HEK293 (cell line): ENCODE measurements around the gene MEIOC.
A peak's percentile ranks its signal among the peaks of the same experiment; 100 is the strongest.

Experiments
- BCL11A ChIP-seq: fragments of 450-650 bp; formaldehyde crosslinking; IDR thresholded peaks from 2 replicates; pipeline ENCODE4 v1.5.1; 2016; ENCODE audit warnings: low read depth, missing biosample characterization, missing genetic modification characterization
- SP3 ChIP-seq: fragments of 450-650 bp; formaldehyde crosslinking; IDR thresholded peaks from 2 replicates; pipeline ENCODE4 v1.5.1; 2016; ENCODE audit warnings: missing biosample characterization, missing genetic modification characterization
- WT1 ChIP-seq: fragments of 450-650 bp; formaldehyde crosslinking; IDR thresholded peaks from 2 replicates; pipeline ENCODE4 v1.5.1; 2016; ENCODE audit warnings: missing biosample characterization, missing genetic modification characterization
- YY2 ChIP-seq: fragments of 450-650 bp; formaldehyde crosslinking; IDR thresholded peaks from 2 replicates; pipeline ENCODE4 v1.5.1; 2016; ENCODE audit warnings: missing biosample characterization, missing genetic modification characterization
- ZBTB21 ChIP-seq: fragments of 450-650 bp; formaldehyde crosslinking; IDR thresholded peaks from 2 replicates; pipeline ENCODE4 v1.5.1; 2017; ENCODE audit warnings: missing biosample characterization, missing genetic modification characterization
- ZBTB7A ChIP-seq: fragments of 450-650 bp; formaldehyde crosslinking; IDR thresholded peaks from 2 replicates; pipeline ENCODE4 v1.5.1; 2016; ENCODE audit warnings: low read depth, missing biosample characterization, missing genetic modification characterization
- ZFHX2 ChIP-seq: fragments of 450-650 bp; formaldehyde crosslinking; conservative IDR thresholded peaks from 2 replicates; pipeline ENCODE4 v1.5.1; 2016; ENCODE audit warnings: missing biosample characterization, missing genetic modification characterization
- ZNF148 ChIP-seq: fragments of 450-650 bp; formaldehyde crosslinking; IDR thresholded peaks from 2 replicates; pipeline ENCODE4 v1.5.0; 2017; ENCODE audit warnings: missing biosample characterization, missing genetic modification characterization, borderline replicate concordance
- ZNF23 ChIP-seq: fragments of 450-650 bp; formaldehyde crosslinking; IDR thresholded peaks from 2 replicates; pipeline ENCODE4 v1.5.1; 2016; ENCODE audit warnings: missing biosample characterization, missing genetic modification characterization, borderline replicate concordance
- ZNF266 ChIP-seq: fragments of 450-650 bp; formaldehyde crosslinking; IDR thresholded peaks from 2 replicates; pipeline ENCODE4 v1.5.1; 2016; ENCODE audit warnings: missing biosample characterization, missing genetic modification characterization, low read depth
- ZNF280C ChIP-seq: fragments of 450-650 bp; formaldehyde crosslinking; IDR thresholded peaks from 2 replicates; pipeline ENCODE4 v1.5.1; 2016; ENCODE audit warnings: missing biosample characterization, missing genetic modification characterization
- ZNF302 ChIP-seq: fragments of 450-650 bp; formaldehyde crosslinking; IDR thresholded peaks from 2 replicates; pipeline ENCODE4 v1.5.1; 2016; ENCODE audit warnings: missing biosample characterization, missing genetic modification characterization, low read depth
- ZNF311 ChIP-seq: fragments of 450-650 bp; formaldehyde crosslinking; IDR thresholded peaks from 2 replicates; pipeline ENCODE4 v1.5.1; 2017; ENCODE audit warnings: missing biosample characterization, missing genetic modification characterization, borderline replicate concordance
- ZNF324 ChIP-seq: fragments of 450-650 bp; formaldehyde crosslinking; IDR thresholded peaks from 2 replicates; pipeline ENCODE4 v1.5.1; 2016; ENCODE audit warnings: missing biosample characterization, missing genetic modification characterization
- ZNF350 ChIP-seq: fragments of 450-650 bp; formaldehyde crosslinking; IDR thresholded peaks from 2 replicates; pipeline ENCODE4 v1.5.0; 2017; ENCODE audit warnings: missing biosample characterization, mild to moderate bottlenecking, missing genetic modification characterization
- ZNF394 ChIP-seq: fragments of 450-650 bp; formaldehyde crosslinking; IDR thresholded peaks from 2 replicates; pipeline ENCODE4 v1.5.1; 2016; ENCODE audit warnings: missing biosample characterization, missing genetic modification characterization, mild to moderate bottlenecking, moderate library complexity, borderline replicate concordance
- ZNF513 ChIP-seq: fragments of 450-650 bp; IDR thresholded peaks from 2 replicates; pipeline ENCODE4 v1.5.1; 2018; ENCODE audit warnings: missing biosample characterization, missing genetic modification characterization
- ZNF558 ChIP-seq: fragments of 450-650 bp; formaldehyde crosslinking; IDR thresholded peaks from 2 replicates; pipeline ENCODE4 v1.5.1; 2016; ENCODE audit warnings: missing biosample characterization, missing genetic modification characterization
- ZNF571 ChIP-seq: fragments of 450-650 bp; formaldehyde crosslinking; IDR thresholded peaks from 2 replicates; pipeline ENCODE4 v1.5.0; 2017; ENCODE audit warnings: missing biosample characterization, missing genetic modification characterization
- ZNF585B ChIP-seq: fragments of 450-650 bp; formaldehyde crosslinking; IDR thresholded peaks from 2 replicates; pipeline ENCODE4 v1.5.1; 2016; ENCODE audit warnings: missing biosample characterization, missing genetic modification characterization
- ZNF596 ChIP-seq: fragments of 450-650 bp; IDR thresholded peaks from 2 replicates; pipeline ENCODE4 v1.5.0; 2018; ENCODE audit warnings: missing biosample characterization, mild to moderate bottlenecking, missing genetic modification characterization, moderate library complexity
- ZNF610 ChIP-seq: fragments of 450-650 bp; formaldehyde crosslinking; IDR thresholded peaks from 2 replicates; pipeline ENCODE4 v1.5.1; 2016; ENCODE audit warnings: missing biosample characterization, missing genetic modification characterization, borderline replicate concordance
- ZNF623 ChIP-seq: fragments of 450-650 bp; formaldehyde crosslinking; IDR thresholded peaks from 2 replicates; pipeline ENCODE4 v1.5.1; 2016; ENCODE audit warnings: missing biosample characterization, missing genetic modification characterization
- ZNF624 ChIP-seq: fragments of 450-650 bp; formaldehyde crosslinking; IDR thresholded peaks from 2 replicates; pipeline ENCODE4 v1.5.1; 2017; ENCODE audit warnings: missing biosample characterization, missing genetic modification characterization
- ZNF664 ChIP-seq: fragments of 450-650 bp; formaldehyde crosslinking; IDR thresholded peaks from 2 replicates; pipeline ENCODE4 v1.5.1; 2016; ENCODE audit warnings: missing biosample characterization, missing genetic modification characterization
- ZSCAN4 ChIP-seq: fragments of 450-650 bp; formaldehyde crosslinking; IDR thresholded peaks from 2 replicates; pipeline ENCODE4 v1.5.1; 2017; ENCODE audit warnings: missing biosample characterization, missing genetic modification characterization
- ZXDB ChIP-seq: fragments of 450-650 bp; formaldehyde crosslinking; IDR thresholded peaks from 2 replicates; pipeline ENCODE4 v1.5.1; 2016; ENCODE audit warnings: missing biosample characterization, missing genetic modification characterization
- TF ChIP-seq, protein P1 (sequence below): fragments of 450-650 bp; formaldehyde crosslinking; IDR thresholded peaks from 2 replicates; pipeline ENCODE4 v1.5.1; 2016; ENCODE audit warnings: missing biosample characterization, missing genetic modification characterization
- TF ChIP-seq, protein P2 (sequence below): fragments of 450-650 bp; formaldehyde crosslinking; IDR thresholded peaks from 2 replicates; pipeline ENCODE4 v1.5.1; 2016; ENCODE audit warnings: missing biosample characterization, missing genetic modification characterization

Gene MEIOC

DNA sequence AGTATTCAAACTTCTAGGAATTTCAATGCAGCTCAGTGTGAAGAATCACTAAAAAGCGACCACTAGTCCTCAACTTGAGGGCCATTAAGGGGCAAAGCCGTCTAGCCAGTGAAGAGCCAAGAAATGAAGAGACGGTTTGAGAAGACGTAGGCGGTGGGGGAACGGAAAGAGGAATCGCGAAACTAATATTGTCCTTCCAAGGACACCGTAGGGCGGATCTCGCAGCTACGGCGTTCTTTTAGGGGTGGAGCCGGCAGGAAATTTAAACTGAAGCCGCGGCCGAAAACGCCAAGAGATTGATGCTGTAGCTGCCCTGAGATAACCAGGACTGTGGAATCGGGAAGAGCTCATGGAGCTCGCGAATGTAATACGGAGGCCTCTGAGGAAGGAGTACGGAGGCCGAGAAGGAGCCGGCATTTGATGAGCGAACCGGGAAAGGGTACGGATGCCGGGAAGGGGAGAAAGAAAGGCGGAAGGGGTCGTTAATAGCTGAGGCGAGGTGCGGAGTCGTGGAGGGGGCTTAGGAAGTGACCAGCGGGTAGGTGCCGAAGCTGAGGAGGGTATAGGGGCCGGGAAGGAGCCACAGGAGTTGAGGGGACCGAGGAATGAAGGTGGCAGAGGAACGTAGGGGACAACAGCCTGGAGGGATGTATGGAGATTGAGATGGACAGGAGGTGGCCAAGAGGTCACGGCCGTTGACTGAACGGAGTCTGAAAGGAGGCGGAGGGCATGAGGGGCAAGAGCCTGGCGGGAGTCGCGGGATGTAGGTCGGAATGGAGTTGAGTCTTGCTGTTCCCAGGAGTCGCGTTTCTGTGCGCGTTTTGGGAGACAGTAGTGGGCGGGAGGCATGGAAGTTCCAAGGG is 52.4 kb downstream of the MEIOC start, which contains the start of gene DBF4B (continued):
- TF ChIP-seq ZNF148 (tag by site-specific recombination) (0 out of 2 replicates have a peak, but pooled peaks have one; percentile 42), ZXDB (tag by site-specific recombination) (peak; percentile 77), ZNF513 (no peak), ZNF610 (tag by site-specific recombination) (0 out of 2 replicates have a peak, but pooled peaks have one; percentile 53), ZNF23 (tag by site-specific recombination) (no peak), ZFHX2 (peak; percentile 93), ZNF585B (tag by site-specific recombination) (no peak), ZNF394 (tag by site-specific recombination) (peak; percentile 67), SP3 (tag by site-specific recombination) (peak; percentile 88), ZNF350 (tag by site-specific recombination) (peak; percentile 100), ZNF324 (tag by site-specific recombination) (peak; percentile 68; the same call in 1 of the 2 replicates), ZNF664 (tag by site-specific recombination) (no peak; the same call in 1 of the 2 replicates), ZBTB21 (tag by site-specific recombination) (peak; percentile 57; the same call in 1 of the 2 replicates), ZNF280C (tag by site-specific recombination) (no peak), ZNF623 (no peak), ZNF558 (tag by site-specific recombination) (peak; percentile 69; the same call in 1 of the 2 replicates), ZNF302 (tag by site-specific recombination) (no peak), ZSCAN4 (tag by site-specific recombination) (peak; percentile 48), ZNF266 (tag by site-specific recombination) (no peak), ZNF624 (tag by site-specific recombination) (no peak), WT1 (tag by site-specific recombination) (no peak), ZNF571 (tag by site-specific recombination) (no peak), ZBTB7A (tag by site-specific recombination) (peak; percentile 78), ZNF596 (tag by site-specific recombination) (no peak; the same call in 1 of the 2 replicates), BCL11A (tag by site-specific recombination) (peak; percentile 63; the same call in 1 of the 2 replicates), ZNF311 (tag by site-specific recombination) (no peak), YY2 (tag by site-specific recombination) (peak; percentile 46; the same call in 1 of the 2 replicates)
- TF ChIP-seq, protein P1, sequence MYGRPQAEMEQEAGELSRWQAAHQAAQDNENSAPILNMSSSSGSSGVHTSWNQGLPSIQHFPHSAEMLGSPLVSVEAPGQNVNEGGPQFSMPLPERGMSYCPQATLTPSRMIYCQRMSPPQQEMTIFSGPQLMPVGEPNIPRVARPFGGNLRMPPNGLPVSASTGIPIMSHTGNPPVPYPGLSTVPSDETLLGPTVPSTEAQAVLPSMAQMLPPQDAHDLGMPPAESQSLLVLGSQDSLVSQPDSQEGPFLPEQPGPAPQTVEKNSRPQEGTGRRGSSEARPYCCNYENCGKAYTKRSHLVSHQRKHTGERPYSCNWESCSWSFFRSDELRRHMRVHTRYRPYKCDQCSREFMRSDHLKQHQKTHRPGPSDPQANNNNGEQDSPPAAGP (tag by site-specific recombination), result 0 out of 2 replicates have a peak, but pooled peaks have one; percentile 25
- TF ChIP-seq, protein P2, sequence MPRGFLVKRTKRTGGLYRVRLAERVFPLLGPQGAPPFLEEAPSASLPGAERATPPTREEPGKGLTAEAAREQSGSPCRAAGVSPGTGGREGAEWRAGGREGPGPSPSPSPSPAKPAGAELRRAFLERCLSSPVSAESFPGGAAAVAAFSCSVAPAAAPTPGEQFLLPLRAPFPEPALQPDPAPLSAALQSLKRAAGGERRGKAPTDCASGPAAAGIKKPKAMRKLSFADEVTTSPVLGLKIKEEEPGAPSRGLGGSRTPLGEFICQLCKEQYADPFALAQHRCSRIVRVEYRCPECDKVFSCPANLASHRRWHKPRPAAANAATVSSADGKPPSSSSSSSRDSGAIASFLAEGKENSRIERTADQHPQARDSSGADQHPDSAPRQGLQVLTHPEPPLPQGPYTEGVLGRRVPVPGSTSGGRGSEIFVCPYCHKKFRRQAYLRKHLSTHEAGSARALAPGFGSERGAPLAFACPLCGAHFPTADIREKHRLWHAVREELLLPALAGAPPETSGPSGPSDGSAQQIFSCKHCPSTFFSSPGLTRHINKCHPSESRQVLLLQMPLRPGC, result no peak; the same call in 1 of the 2 replicates
